Measurements from ENCODE around the gene ANKS1A. TPM values are rescaled to one million over a fixed set of nuclear protein-coding genes. Genes with fewer than 3 reads are reported as not detected.

Gene ANKS1A
- polyA plus RNA-seq, 2 of the 4 experiments (the other 2 are of a cell fraction), result 3.6 to 5.9 TPM

DNA sequence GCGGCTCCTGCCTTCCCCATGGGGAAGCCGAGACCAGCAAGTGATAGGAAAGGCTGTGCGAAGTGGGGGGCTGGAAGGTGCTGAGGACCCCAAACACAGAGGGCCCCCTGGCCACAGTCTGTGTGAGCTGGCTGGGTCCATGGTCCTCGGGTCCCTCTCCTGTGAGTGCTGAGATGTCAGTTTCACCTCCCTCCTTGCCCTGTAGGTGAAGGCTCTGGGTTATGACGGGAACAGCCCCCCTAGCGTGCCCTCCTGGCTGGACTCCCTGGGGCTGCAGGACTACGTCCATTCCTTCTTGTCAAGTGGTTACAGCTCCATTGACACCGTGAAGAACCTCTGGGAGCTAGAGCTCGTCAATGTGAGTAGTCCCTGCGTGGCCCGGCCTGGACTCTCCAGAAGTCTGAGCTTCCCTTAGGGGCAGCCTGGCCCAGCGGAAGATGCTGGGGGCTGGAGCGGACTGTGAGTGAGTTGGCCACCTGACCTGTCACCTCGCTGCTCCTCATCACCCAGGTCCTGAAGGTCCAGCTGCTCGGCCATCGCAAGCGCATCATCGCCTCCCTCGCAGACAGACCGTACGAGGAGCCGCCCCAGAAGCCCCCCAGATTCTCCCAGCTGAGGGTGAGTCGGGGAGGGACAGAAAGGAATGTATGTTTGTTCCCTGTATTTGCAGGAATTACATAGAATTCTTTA lies 190.4 kb downstream of the ANKS1A start:
- no peaks in the 10 kb centered on the region for H3K4me1 ChIP-seq
- no peak overlapping the region for H3K4me3 ChIP-seq
- 79% methylated on average over 12 of the region's 23 CpGs for WGBS (ENCODE audit: missing lambda C conversion rate)
- H3K4me2 ChIP-seq, result no peak overlapping the region
- no peak for DNase-seq (ENCODE audit: low read depth in 1 of 2, low spot score in 1 of 2)
- no peak for ATAC-seq
- no peak overlapping the region for H3K27ac ChIP-seq
- no peak for FAIRE-seq
- H3K9me3 ChIP-seq, result no peaks in the 10 kb centered on the region
- TF ChIP-seq, protein P1, sequence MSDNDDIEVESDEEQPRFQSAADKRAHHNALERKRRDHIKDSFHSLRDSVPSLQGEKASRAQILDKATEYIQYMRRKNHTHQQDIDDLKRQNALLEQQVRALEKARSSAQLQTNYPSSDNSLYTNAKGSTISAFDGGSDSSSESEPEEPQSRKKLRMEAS (IDR thresholded peaks at IDR 0.05), result no peak
- TF ChIP-seq BHLHE40 (IDR thresholded peaks at IDR 0.05; ENCODE audit: low read depth, low read length) (no peak), PHF8 (IDR thresholded peaks at IDR 0.05; ENCODE audit: borderline replicate concordance, low read depth) (no peak), ZNF302 (CRISPR knock-in tag; IDR thresholded peaks at IDR 0.05) (no peak), MAFK (IDR thresholded peaks at IDR 0.05; ENCODE audit: partially characterized antibody) (no peak), RNF2 (IDR thresholded peaks at IDR 0.05; ENCODE audit: borderline replicate concordance, low read depth) (no peak), MAZ (IDR thresholded peaks at IDR 0.05; ENCODE audit: borderline replicate concordance, low read depth, low read length) (no peak), NPAS2 (CRISPR knock-in tag; IDR thresholded peaks at IDR 0.05; ENCODE audit: borderline replicate concordance) (no peak), RFX5 (IDR thresholded peaks at IDR 0.05) (no peak), RARB (CRISPR knock-in tag; IDR thresholded peaks at IDR 0.05) (no peak), HOXB13 (CRISPR knock-in tag; IDR thresholded peaks at IDR 0.05; ENCODE audit: low read depth) (no peak), CHD2 (IDR thresholded peaks at IDR 0.05; ENCODE audit: low read length, partially characterized antibody) (no peak), CEBPB (IDR thresholded peaks at IDR 0.05) (no peak)
- TF ChIP-seq, protein P2, sequence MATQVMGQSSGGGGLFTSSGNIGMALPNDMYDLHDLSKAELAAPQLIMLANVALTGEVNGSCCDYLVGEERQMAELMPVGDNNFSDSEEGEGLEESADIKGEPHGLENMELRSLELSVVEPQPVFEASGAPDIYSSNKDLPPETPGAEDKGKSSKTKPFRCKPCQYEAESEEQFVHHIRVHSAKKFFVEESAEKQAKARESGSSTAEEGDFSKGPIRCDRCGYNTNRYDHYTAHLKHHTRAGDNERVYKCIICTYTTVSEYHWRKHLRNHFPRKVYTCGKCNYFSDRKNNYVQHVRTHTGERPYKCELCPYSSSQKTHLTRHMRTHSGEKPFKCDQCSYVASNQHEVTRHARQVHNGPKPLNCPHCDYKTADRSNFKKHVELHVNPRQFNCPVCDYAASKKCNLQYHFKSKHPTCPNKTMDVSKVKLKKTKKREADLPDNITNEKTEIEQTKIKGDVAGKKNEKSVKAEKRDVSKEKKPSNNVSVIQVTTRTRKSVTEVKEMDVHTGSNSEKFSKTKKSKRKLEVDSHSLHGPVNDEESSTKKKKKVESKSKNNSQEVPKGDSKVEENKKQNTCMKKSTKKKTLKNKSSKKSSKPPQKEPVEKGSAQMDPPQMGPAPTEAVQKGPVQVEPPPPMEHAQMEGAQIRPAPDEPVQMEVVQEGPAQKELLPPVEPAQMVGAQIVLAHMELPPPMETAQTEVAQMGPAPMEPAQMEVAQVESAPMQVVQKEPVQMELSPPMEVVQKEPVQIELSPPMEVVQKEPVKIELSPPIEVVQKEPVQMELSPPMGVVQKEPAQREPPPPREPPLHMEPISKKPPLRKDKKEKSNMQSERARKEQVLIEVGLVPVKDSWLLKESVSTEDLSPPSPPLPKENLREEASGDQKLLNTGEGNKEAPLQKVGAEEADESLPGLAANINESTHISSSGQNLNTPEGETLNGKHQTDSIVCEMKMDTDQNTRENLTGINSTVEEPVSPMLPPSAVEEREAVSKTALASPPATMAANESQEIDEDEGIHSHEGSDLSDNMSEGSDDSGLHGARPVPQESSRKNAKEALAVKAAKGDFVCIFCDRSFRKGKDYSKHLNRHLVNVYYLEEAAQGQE (IDR thresholded peaks at IDR 0.05), result no peak
- TF ChIP-seq, protein P3, sequence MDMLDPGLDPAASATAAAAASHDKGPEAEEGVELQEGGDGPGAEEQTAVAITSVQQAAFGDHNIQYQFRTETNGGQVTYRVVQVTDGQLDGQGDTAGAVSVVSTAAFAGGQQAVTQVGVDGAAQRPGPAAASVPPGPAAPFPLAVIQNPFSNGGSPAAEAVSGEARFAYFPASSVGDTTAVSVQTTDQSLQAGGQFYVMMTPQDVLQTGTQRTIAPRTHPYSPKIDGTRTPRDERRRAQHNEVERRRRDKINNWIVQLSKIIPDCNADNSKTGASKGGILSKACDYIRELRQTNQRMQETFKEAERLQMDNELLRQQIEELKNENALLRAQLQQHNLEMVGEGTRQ (IDR thresholded peaks at IDR 0.05), result no peak
- TF ChIP-seq, protein P4, sequence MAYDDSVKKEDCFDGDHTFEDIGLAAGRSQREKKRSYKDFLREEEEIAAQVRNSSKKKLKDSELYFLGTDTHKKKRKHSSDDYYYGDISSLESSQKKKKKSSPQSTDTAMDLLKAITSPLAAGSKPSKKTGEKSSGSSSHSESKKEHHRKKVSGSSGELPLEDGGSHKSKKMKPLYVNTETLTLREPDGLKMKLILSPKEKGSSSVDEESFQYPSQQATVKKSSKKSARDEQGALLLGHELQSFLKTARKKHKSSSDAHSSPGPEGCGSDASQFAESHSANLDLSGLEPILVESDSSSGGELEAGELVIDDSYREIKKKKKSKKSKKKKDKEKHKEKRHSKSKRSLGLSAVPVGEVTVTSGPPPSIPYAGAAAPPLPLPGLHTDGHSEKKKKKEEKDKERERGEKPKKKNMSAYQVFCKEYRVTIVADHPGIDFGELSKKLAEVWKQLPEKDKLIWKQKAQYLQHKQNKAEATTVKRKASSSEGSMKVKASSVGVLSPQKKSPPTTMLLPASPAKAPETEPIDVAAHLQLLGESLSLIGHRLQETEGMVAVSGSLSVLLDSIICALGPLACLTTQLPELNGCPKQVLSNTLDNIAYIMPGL (CRISPR knock-in tag; IDR thresholded peaks at IDR 0.05; ENCODE audit: borderline replicate concordance), result no peak
- POLR2A ChIA-PET, result no interaction called here
- CTCF ChIA-PET, result no interaction called here

DNA sequence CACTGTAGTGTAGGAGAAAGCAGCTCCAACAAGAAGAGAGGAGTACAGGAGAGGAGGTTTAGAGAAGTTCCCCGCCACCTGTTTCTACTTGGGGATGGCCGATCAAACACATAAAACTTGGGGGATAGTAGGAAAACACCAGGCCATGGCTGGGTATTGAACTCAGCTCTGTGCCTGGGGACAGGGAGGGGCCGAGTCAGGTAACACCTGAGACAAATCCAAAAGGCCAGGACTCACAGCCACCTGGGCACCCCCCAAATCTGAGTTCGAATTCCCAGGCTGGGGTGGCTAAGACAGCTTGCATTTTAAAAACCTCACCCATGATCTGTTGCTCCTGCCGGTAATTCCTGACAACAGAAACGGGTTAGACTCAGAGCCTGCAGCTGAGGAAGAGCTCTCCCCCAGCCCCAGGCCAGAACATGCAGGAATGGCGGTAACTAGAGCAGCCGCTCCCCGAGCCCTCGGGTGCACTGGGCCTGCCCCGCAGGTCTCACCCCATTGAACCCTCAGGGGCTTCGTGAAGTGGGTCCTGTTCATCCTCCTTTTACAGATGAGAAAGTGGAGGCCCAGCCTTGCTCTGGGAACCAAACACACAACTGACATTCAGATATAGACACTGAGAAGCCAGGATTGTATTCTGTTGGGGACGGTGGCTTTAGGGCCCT lies 191.1 kb downstream of the ANKS1A start:
- no peak for FAIRE-seq
- WGBS (ENCODE audit: missing lambda C conversion rate), result 79% methylated on average over 9 of the region's 13 CpGs
- no peaks in the 10 kb centered on the region for H3K4me1 ChIP-seq
- POLR2A ChIA-PET, result no interaction called here
- TF ChIP-seq POLR2A (IDR thresholded peaks at IDR 0.05; ENCODE audit: low read length), result no peak
- no peak for TF ChIP-seq MYC (IDR thresholded peaks at IDR 0.05; ENCODE audit: borderline replicate concordance, low read length)
- no peak for TF ChIP-seq RCOR1 (IDR thresholded peaks at IDR 0.05; ENCODE audit: low read depth, low read length)
- TF ChIP-seq, protein P5, sequence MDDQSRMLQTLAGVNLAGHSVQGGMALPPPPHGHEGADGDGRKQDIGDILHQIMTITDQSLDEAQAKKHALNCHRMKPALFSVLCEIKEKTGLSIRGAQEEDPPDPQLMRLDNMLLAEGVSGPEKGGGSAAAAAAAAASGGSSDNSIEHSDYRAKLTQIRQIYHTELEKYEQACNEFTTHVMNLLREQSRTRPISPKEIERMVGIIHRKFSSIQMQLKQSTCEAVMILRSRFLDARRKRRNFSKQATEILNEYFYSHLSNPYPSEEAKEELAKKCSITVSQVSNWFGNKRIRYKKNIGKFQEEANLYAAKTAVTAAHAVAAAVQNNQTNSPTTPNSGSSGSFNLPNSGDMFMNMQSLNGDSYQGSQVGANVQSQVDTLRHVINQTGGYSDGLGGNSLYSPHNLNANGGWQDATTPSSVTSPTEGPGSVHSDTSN (IDR thresholded peaks at IDR 0.05), result no peak
- no peak for TF ChIP-seq EP300 (IDR thresholded peaks at IDR 0.05)
- TF ChIP-seq BHLHE40 (IDR thresholded peaks at IDR 0.05; ENCODE audit: low read depth, low read length), result no peak
- no peak for TF ChIP-seq FOXS1 (CRISPR knock-in tag; IDR thresholded peaks at IDR 0.05)
- TF ChIP-seq, protein P4 (CRISPR knock-in tag; IDR thresholded peaks at IDR 0.05; ENCODE audit: borderline replicate concordance), result no peak
- TF ChIP-seq MAZ (IDR thresholded peaks at IDR 0.05; ENCODE audit: borderline replicate concordance, low read depth, low read length), result no peak
- no peak for TF ChIP-seq KDM5A (IDR thresholded peaks at IDR 0.05)
- TF ChIP-seq SREBF2 (IDR thresholded peaks at IDR 0.05), result no peak
- TF ChIP-seq ZSCAN20 (CRISPR knock-in tag; IDR thresholded peaks at IDR 0.05), result no peak
- TF ChIP-seq ESRRA (IDR thresholded peaks at IDR 0.05; ENCODE audit: borderline replicate concordance, low read length), result no peak
- TF ChIP-seq GATA3 (IDR thresholded peaks at IDR 0.05; ENCODE audit: borderline replicate concordance), result no peak
- no peak for TF ChIP-seq PHF8 (IDR thresholded peaks at IDR 0.05; ENCODE audit: borderline replicate concordance, low read depth)
- H3K4me3 ChIP-seq, result no peak overlapping the region
- no peak overlapping the region for H3K4me2 ChIP-seq
- CTCF ChIA-PET, result no interaction called here
- H3K27ac ChIP-seq, result no peak overlapping the region
- H3K9me3 ChIP-seq, result no peaks in the 10 kb centered on the region
- ATAC-seq, result no peak
- DNase-seq (ENCODE audit: low read depth in 1 of 2, low spot score in 1 of 2), result no peak

Data from A549 (cell line).